ENCODE results near the gene OLIG2.

Gene OLIG2

GRCh38 chr21:33027401-33028286 lies 1.9 kb downstream of the OLIG2 start:
- Histone ChIP-seq H3K4me1 (ENCODE audit: control insufficient read depth, insufficient read depth, low read length) (peaks cover 46% of the 10 kb centered on the region), H3K4me3 (ENCODE audit: low read depth, low read length) (peak overlapping the region; percentile 16), H3K36me3 (ENCODE audit: control insufficient read depth, insufficient read depth, low read length) (no peaks in the 10 kb centered on the region), H3K27ac (ENCODE audit: low read depth, low read length) (no peak overlapping the region), H3K27me3 (ENCODE audit: control insufficient read depth, insufficient read depth, low read length) (peaks cover 100% of the 10 kb centered on the region), H3K9me3 (ENCODE audit: control insufficient read depth, insufficient read depth, low read depth, low read length) (no peaks in the 10 kb centered on the region), H3K9ac (ENCODE audit: low read length) (no peak overlapping the region)

- no peaks in the 10 kb centered on the region for H3K36me3 ChIP-seq (ENCODE audit: control insufficient read depth, insufficient read depth, low read length)
- no peak overlapping the region for H3K9ac ChIP-seq (ENCODE audit: low read length)
- H3K4me1 ChIP-seq (ENCODE audit: control insufficient read depth, insufficient read depth, low read length) = peaks cover 46% of the 10 kb centered on the region
- H3K4me3 ChIP-seq (ENCODE audit: low read depth, low read length) = no peak overlapping the region
- no peaks in the 10 kb centered on the region for H3K9me3 ChIP-seq (ENCODE audit: control insufficient read depth, insufficient read depth, low read depth, low read length)
- peaks cover 100% of the 10 kb centered on the region for H3K27me3 ChIP-seq (ENCODE audit: control insufficient read depth, insufficient read depth, low read length)
- no peak overlapping the region for H3K27ac ChIP-seq (ENCODE audit: low read depth, low read length)
Measured at GRCh38 chr21:33028287-33028670, 2.5 kb downstream of the OLIG2 start.

GRCh38 chr21:33028773-33029384 lies 3.1 kb downstream of the OLIG2 start:
- Histone ChIP-seq H3K27ac (ENCODE audit: low read depth, low read length) (no peak overlapping the region), H3K4me3 (ENCODE audit: low read depth, low read length) (peak overlapping the region; percentile 40), H3K4me1 (ENCODE audit: control insufficient read depth, insufficient read depth, low read length) (peaks cover 44% of the 10 kb centered on the region), H3K27me3 (ENCODE audit: control insufficient read depth, insufficient read depth, low read length) (peaks cover 100% of the 10 kb centered on the region), H3K36me3 (ENCODE audit: control insufficient read depth, insufficient read depth, low read length) (no peaks in the 10 kb centered on the region), H3K9me3 (ENCODE audit: control insufficient read depth, insufficient read depth, low read depth, low read length) (no peaks in the 10 kb centered on the region), H3K9ac (ENCODE audit: low read length) (no peak overlapping the region)

GRCh38 chr21:33029385-33029921 lies 3.7 kb downstream of the OLIG2 start:
- Histone ChIP-seq H3K4me1 (ENCODE audit: control insufficient read depth, insufficient read depth, low read length) (peaks cover 38% of the 10 kb centered on the region), H3K27ac (ENCODE audit: low read depth, low read length) (no peak overlapping the region), H3K9ac (ENCODE audit: low read length) (no peak overlapping the region), H3K36me3 (ENCODE audit: control insufficient read depth, insufficient read depth, low read length) (no peaks in the 10 kb centered on the region), H3K27me3 (ENCODE audit: control insufficient read depth, insufficient read depth, low read length) (peaks cover 100% of the 10 kb centered on the region), H3K4me3 (ENCODE audit: low read depth, low read length) (peak overlapping the region; percentile 40), H3K9me3 (ENCODE audit: control insufficient read depth, insufficient read depth, low read depth, low read length) (no peaks in the 10 kb centered on the region)

GRCh38 chr21:33029975-33030461 lies 4.3 kb downstream of the OLIG2 start:
- H3K9ac ChIP-seq (ENCODE audit: low read length) = no peak overlapping the region
- peaks cover 100% of the 10 kb centered on the region for H3K27me3 ChIP-seq (ENCODE audit: control insufficient read depth, insufficient read depth, low read length)
- no peak overlapping the region; the same call in 1 of the 2 replicates for H3K4me3 ChIP-seq (ENCODE audit: low read depth, low read length)
- no peaks in the 10 kb centered on the region for H3K9me3 ChIP-seq (ENCODE audit: control insufficient read depth, insufficient read depth, low read depth, low read length)
- no peak overlapping the region for H3K27ac ChIP-seq (ENCODE audit: low read depth, low read length)
- no peaks in the 10 kb centered on the region for H3K36me3 ChIP-seq (ENCODE audit: control insufficient read depth, insufficient read depth, low read length)
- H3K4me1 ChIP-seq (ENCODE audit: control insufficient read depth, insufficient read depth, low read length) = peaks cover 35% of the 10 kb centered on the region; the same call in 1 of the 2 replicates

- Histone ChIP-seq H3K4me3 (ENCODE audit: low read depth, low read length) (no peak overlapping the region), H3K9ac (ENCODE audit: low read length) (no peak overlapping the region), H3K27ac (ENCODE audit: low read depth, low read length) (no peak overlapping the region), H3K36me3 (ENCODE audit: control insufficient read depth, insufficient read depth, low read length) (no peaks in the 10 kb centered on the region), H3K4me1 (ENCODE audit: control insufficient read depth, insufficient read depth, low read length) (peaks cover 35% of the 10 kb centered on the region; the same call in 1 of the 2 replicates), H3K9me3 (ENCODE audit: control insufficient read depth, insufficient read depth, low read depth, low read length) (no peaks in the 10 kb centered on the region), H3K27me3 (ENCODE audit: control insufficient read depth, insufficient read depth, low read length) (peaks cover 100% of the 10 kb centered on the region)
Measured at GRCh38 chr21:33030633-33031032, 4.9 kb downstream of the OLIG2 start.

- H3K4me1 ChIP-seq (ENCODE audit: control insufficient read depth, insufficient read depth, low read length) = peaks cover 34% of the 10 kb centered on the region
- H3K36me3 ChIP-seq (ENCODE audit: control insufficient read depth, insufficient read depth, low read length) = no peaks in the 10 kb centered on the region
- no peaks in the 10 kb centered on the region for H3K9me3 ChIP-seq (ENCODE audit: control insufficient read depth, insufficient read depth, low read depth, low read length)
- no peak overlapping the region for H3K27ac ChIP-seq (ENCODE audit: low read depth, low read length)
- no peak overlapping the region for H3K4me3 ChIP-seq (ENCODE audit: low read depth, low read length)
- peaks cover 99% of the 10 kb centered on the region for H3K27me3 ChIP-seq (ENCODE audit: control insufficient read depth, insufficient read depth, low read length)
- H3K9ac ChIP-seq (ENCODE audit: low read length) = no peak overlapping the region
Measured at GRCh38 chr21:33031152-33031911, 5.6 kb downstream of the OLIG2 start.

- H3K27ac ChIP-seq (ENCODE audit: low read depth, low read length) = no peak overlapping the region
- no peak overlapping the region for H3K9ac ChIP-seq (ENCODE audit: low read length)
- no peak overlapping the region for H3K4me3 ChIP-seq (ENCODE audit: low read depth, low read length)
- no peaks in the 10 kb centered on the region for H3K9me3 ChIP-seq (ENCODE audit: control insufficient read depth, insufficient read depth, low read depth, low read length)
- H3K27me3 ChIP-seq (ENCODE audit: control insufficient read depth, insufficient read depth, low read length) = peaks cover 99% of the 10 kb centered on the region
- H3K36me3 ChIP-seq (ENCODE audit: control insufficient read depth, insufficient read depth, low read length) = no peaks in the 10 kb centered on the region
- H3K4me1 ChIP-seq (ENCODE audit: control insufficient read depth, insufficient read depth, low read length) = peaks cover 30% of the 10 kb centered on the region
Measured at GRCh38 chr21:33032434-33033047, 6.8 kb downstream of the OLIG2 start.

GRCh38 chr21:33033094-33033951 lies 7.6 kb downstream of the OLIG2 start:
- peaks cover 96% of the 10 kb centered on the region for H3K27me3 ChIP-seq (ENCODE audit: control insufficient read depth, insufficient read depth, low read length)
- H3K4me1 ChIP-seq (ENCODE audit: control insufficient read depth, insufficient read depth, low read length) = peaks cover 30% of the 10 kb centered on the region
- H3K4me3 ChIP-seq (ENCODE audit: low read depth, low read length) = peak overlapping the region; percentile 39
- no peak overlapping the region for H3K9ac ChIP-seq (ENCODE audit: low read length)
- no peaks in the 10 kb centered on the region for H3K9me3 ChIP-seq (ENCODE audit: control insufficient read depth, insufficient read depth, low read depth, low read length)
- H3K27ac ChIP-seq (ENCODE audit: low read depth, low read length) = no peak overlapping the region
- H3K36me3 ChIP-seq (ENCODE audit: control insufficient read depth, insufficient read depth, low read length) = no peaks in the 10 kb centered on the region

GRCh38 chr21:33033961-33034413 lies 8.3 kb downstream of the OLIG2 start:
- no peak overlapping the region for H3K27ac ChIP-seq (ENCODE audit: low read depth, low read length)
- peaks cover 89% of the 10 kb centered on the region for H3K27me3 ChIP-seq (ENCODE audit: control insufficient read depth, insufficient read depth, low read length)
- no peaks in the 10 kb centered on the region for H3K9me3 ChIP-seq (ENCODE audit: control insufficient read depth, insufficient read depth, low read depth, low read length)
- peak overlapping the region; percentile 39 for H3K4me3 ChIP-seq (ENCODE audit: low read depth, low read length)
- no peak overlapping the region for H3K9ac ChIP-seq (ENCODE audit: low read length)
- peaks cover 25% of the 10 kb centered on the region for H3K4me1 ChIP-seq (ENCODE audit: control insufficient read depth, insufficient read depth, low read length)
- no peaks in the 10 kb centered on the region for H3K36me3 ChIP-seq (ENCODE audit: control insufficient read depth, insufficient read depth, low read length)

All from HUES6 (cell line).